GM23338 (cell line): ENCODE results near the gene LRRFIP2.

Experiments used
- CTCF ChIP-seq, 2 experiments: fragments of 200-600 bp in 1 of 2; sonication (generic) in 1 of 2; conservative IDR thresholded peaks; 2 replicates each; pipeline versions ENCODE4 v1.5.1 to v1.6.1; 2016 to 2017; ENCODE audit warnings: antibody characterized with exemption in 2 of 2, low read depth in 2 of 2, mild to moderate bottlenecking in 2 of 2, moderate library complexity in 1 of 2
- EZH2 ChIP-seq: fragments of 200-600 bp; sonication (generic); IDR thresholded peaks from one replicate; pipeline ENCODE4 v1.8.0; 2017; ENCODE audit warnings: antibody characterized with exemption, mild to moderate bottlenecking, low read depth; ENCODE audit not compliant: unreplicated experiment

- TF ChIP-seq CTCF (conservative IDR thresholded peaks at IDR 0.05; ENCODE audit: low read depth in 2 of 2) (no peak), EZH2 (no peak)
These were observed 19.6 kb downstream of the LRRFIP2 start for GRCh38 chr3:37154668-37155314.
